Muscle layer of duodenum (tissue), 2 donors: ENCODE measurements around the gene DAB2.
"Not testable (repeated sequence)": the region's sequence is repeated elsewhere in the genome, so short reads cannot be mapped to it uniquely, and the experiment has no call there.

ENCODE experiments used
- H3K27ac ChIP-seq: one replicate; pipeline ENCODE4 v1.7.0; 2013; ENCODE audit warnings: mild to moderate bottlenecking, low read length
- H3K27me3 ChIP-seq: one replicate; pipeline ENCODE4 v1.7.0; 2013; ENCODE audit warnings: low read depth, mild to moderate bottlenecking, control low read depth, low read length
- H3K36me3 ChIP-seq, 2 donors: one replicate each; pipeline ENCODE4 v1.7.0; 2013; ENCODE audit warnings: low read length in 2 of 2, control low read depth in 1 of 2, mild to moderate bottlenecking in 1 of 2; ENCODE audit not compliant: insufficient read depth in 2 of 2, control insufficient read depth in 1 of 2
- H3K4me1 ChIP-seq, 2 donors: one replicate each; pipeline ENCODE4 v1.7.0; 2013; ENCODE audit warnings: low read length in 2 of 2, mild to moderate bottlenecking in 2 of 2, control low read depth in 1 of 2, moderate library complexity in 1 of 2; ENCODE audit not compliant: insufficient read depth in 2 of 2, control insufficient read depth in 1 of 2
- H3K4me3 ChIP-seq, 2 donors: one replicate each; pipeline ENCODE4 v1.7.0; 2013; ENCODE audit warnings: low read length in 2 of 2, low read depth in 1 of 2, mild to moderate bottlenecking in 1 of 2
- H3K9me3 ChIP-seq, 2 donors: one replicate each; pipeline ENCODE4 v1.7.0; 2013; ENCODE audit warnings: low read length in 2 of 2, control low read depth in 1 of 2, mild to moderate bottlenecking in 1 of 2; ENCODE audit not compliant: control insufficient read depth in 1 of 2
- donor health status: healthy.

The DAB2 gene

GRCh38 chr5:39334296-39334695, 90.5 kb downstream of the DAB2 start:
- H3K36me3 ChIP-seq, H3K4me1 ChIP-seq, H3K27me3 ChIP-seq, H3K9me3 ChIP-seq, H3K27ac ChIP-seq, H3K4me3 ChIP-seq: not testable (repeated sequence)

DNA sequence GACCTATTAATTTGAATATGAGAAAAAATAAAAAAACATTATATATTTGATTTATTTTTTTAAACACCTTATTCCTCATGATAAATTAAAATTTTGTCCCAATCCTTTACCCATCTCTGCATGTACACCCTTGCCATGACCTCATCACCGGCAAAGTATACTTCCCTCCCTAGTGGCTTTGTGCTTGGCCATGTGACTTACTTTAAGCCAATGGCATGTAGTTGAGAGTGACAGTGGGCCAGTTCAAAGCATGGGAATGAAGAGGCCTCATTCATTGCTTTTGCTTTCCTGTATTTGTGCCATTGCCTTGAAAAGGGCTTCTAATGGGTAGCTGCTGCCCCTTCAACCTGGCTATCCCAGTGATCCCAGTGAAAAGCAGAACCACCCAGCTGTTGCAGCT, 91.7 kb downstream of the DAB2 start:
- H3K27me3 ChIP-seq, result no peaks in the 10 kb centered on the region
- no peak overlapping the region for H3K4me3 ChIP-seq
- H3K9me3 ChIP-seq, result no peaks in the 10 kb centered on the region
- H3K36me3 ChIP-seq, result no peaks in the 10 kb centered on the region
- H3K27ac ChIP-seq, result no peak overlapping the region
- H3K4me1 ChIP-seq, result no peaks in the 10 kb centered on the region

DNA sequence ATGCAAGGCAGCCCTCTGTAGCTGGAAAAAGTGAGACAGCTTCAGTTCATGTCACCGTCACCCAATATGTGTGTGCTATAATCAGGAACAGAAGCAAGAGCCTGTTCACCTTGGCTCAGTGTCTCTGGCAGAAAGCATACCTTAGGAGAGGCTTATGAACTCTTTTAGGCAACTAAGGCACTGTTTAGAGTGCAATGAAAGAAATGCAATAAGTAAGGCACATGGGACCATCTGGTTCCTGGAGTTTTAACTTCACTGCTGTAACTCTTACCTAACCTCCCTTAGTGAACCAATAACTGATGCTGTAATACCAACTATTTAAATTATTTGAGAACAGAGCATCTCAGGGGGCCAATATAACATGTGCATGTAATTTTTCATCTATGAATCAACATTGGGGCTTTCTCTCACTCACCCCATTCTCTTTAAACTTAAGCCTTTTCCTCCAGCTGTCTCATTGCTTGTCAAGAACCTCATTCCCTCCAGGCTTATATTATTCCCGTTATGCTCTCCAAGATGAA, 92.9 kb downstream of the DAB2 start:
- H3K4me1 ChIP-seq, result no peaks in the 10 kb centered on the region
- H3K36me3 ChIP-seq, result no peaks in the 10 kb centered on the region
- no peak overlapping the region for H3K4me3 ChIP-seq
- H3K9me3 ChIP-seq, result no peaks in the 10 kb centered on the region
- no peak overlapping the region for H3K27ac ChIP-seq
- H3K27me3 ChIP-seq, result no peaks in the 10 kb centered on the region

DNA sequence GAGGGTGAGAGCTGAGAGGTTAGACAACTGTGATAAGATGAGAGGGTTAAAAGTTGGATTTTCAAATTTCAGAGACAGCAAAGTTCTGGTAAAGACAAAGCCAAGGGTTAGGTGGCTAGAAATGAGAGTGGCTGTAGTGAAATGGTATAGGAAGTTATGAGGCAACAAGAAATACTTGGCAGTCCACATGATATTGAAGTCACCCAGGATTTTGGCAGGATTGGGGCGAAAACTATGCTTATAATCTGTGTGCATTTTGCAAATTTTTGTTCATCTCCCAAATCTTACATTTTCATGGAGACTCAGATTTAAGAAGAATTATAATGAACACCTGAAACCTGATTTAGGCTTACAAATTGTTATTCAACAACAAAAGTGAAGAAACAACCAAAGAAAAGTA, 96.0 kb downstream of the DAB2 start:
- Histone ChIP-seq H3K4me1 (no peaks in the 10 kb centered on the region), H3K9me3 (no peaks in the 10 kb centered on the region), H3K27me3 (no peaks in the 10 kb centered on the region), H3K36me3 (no peaks in the 10 kb centered on the region), H3K27ac (no peak overlapping the region), H3K4me3 (no peak overlapping the region)

GRCh38 chr5:39323542-39323941, 101.2 kb downstream of the DAB2 start:
- Histone ChIP-seq H3K4me1 (no peaks in the 10 kb centered on the region), H3K27ac (no peak overlapping the region), H3K27me3 (no peaks in the 10 kb centered on the region), H3K36me3 (no peaks in the 10 kb centered on the region), H3K9me3 (peaks cover 3 to 8% of the 10 kb centered on the region in 2 donors), H3K4me3 (no peak overlapping the region)
